ENCODE measurements around the gene CCL2. TPM values are rescaled to one million over a fixed set of nuclear protein-coding genes. Genes with fewer than 3 reads are reported as not detected.

CCL2 gene
- total and polyA plus RNA-seq, 2 donors (not counting 1 experiment from before 2014, with no cell fraction given) = 4.4 TPM; not detected in 1

DNA sequence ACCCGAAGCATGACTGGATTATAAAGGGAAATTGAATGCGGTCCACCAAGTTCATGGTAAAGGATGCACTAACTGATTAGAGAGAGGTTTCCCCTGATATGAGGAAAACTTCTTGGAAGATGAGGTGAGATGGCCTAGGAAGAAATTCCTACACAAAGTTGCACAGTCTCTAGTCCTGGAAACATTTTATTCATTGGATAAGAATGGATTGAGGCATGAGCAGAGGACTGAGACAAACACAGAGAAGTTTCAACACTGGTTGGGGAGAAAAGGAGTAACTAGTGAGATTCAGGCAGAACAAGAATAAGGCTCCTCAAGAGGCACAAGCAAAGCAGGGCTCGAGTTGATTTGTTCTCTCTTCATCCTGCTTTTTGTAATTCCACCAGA lies 2.0 kb upstream of the CCL2 start:
- no peak for TF ChIP-seq EZH2 (IDR thresholded peaks at IDR 0.05; ENCODE audit: borderline replicate concordance, insufficient read depth, low read depth, low read length, poor library complexity, severe bottlenecking)
- TF ChIP-seq, protein P1, sequence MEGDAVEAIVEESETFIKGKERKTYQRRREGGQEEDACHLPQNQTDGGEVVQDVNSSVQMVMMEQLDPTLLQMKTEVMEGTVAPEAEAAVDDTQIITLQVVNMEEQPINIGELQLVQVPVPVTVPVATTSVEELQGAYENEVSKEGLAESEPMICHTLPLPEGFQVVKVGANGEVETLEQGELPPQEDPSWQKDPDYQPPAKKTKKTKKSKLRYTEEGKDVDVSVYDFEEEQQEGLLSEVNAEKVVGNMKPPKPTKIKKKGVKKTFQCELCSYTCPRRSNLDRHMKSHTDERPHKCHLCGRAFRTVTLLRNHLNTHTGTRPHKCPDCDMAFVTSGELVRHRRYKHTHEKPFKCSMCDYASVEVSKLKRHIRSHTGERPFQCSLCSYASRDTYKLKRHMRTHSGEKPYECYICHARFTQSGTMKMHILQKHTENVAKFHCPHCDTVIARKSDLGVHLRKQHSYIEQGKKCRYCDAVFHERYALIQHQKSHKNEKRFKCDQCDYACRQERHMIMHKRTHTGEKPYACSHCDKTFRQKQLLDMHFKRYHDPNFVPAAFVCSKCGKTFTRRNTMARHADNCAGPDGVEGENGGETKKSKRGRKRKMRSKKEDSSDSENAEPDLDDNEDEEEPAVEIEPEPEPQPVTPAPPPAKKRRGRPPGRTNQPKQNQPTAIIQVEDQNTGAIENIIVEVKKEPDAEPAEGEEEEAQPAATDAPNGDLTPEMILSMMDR (IDR thresholded peaks at IDR 0.05) = no peak
- no peak overlapping the region for H3K27ac Mint-ChIP-seq
- POLR2A ChIA-PET = no interaction called here
- CTCF ChIA-PET = no interaction called here
- no peak overlapping the region for H2AFZ ChIP-seq (ENCODE audit: insufficient read depth, low read depth, low read length, poor library complexity, severe bottlenecking)
- no peak for DNase-seq
- H3K27me3 ChIP-seq (replicated peaks in 1 of 4; ENCODE audit: control extremely low read depth in 1 of 4, control insufficient read depth in 3 of 4, insufficient read depth in 4 of 4, low read length in 3 of 4) = peaks cover 0 to 29% (median 15%) of the 10 kb centered on the region in 4 experiments
- H3K4me2 ChIP-seq (replicated peaks; ENCODE audit: low read depth, low read length, poor library complexity, severe bottlenecking) = no peak overlapping the region
- peaks cover 46% of the 10 kb centered on the region for H3K27me3 Mint-ChIP-seq
- H3K9me3 ChIP-seq (ENCODE audit: control extremely low read depth in 1 of 3, control insufficient read depth in 2 of 3, insufficient read depth in 1 of 3, low read length in 2 of 3) = no peaks in the 10 kb centered on the region
- no peak overlapping the region for H3K4me3 Mint-ChIP-seq
- 89% methylated on average over 3 of the region's 3 CpGs for WGBS (ENCODE audit: insufficient coverage)
- intact Hi-C loops (cut with micrococcal nuclease) = no loop called here
- no peak for ATAC-seq (ENCODE audit: low read depth)
- no peaks in the 10 kb centered on the region for H4K20me1 ChIP-seq (ENCODE audit: control insufficient read depth, insufficient read depth, low read length, poor library complexity, severe bottlenecking)
- H3K4me1 ChIP-seq (ENCODE audit: control insufficient read depth in 2 of 2, insufficient read depth in 2 of 2, low read length in 2 of 2) = peaks cover 10 to 14% of the 10 kb centered on the region in 2 donors
- H3K9me3 Mint-ChIP-seq (ENCODE audit: insufficient read depth) = no peaks in the 10 kb centered on the region
- H3K4me1 Mint-ChIP-seq = peaks cover 9% of the 10 kb centered on the region
- no peak overlapping the region for H3K4me3 ChIP-seq (ENCODE audit: control extremely low read depth in 1 of 5, extremely low read depth in 1 of 5, insufficient read depth in 1 of 5, low read depth in 2 of 5, low read length in 4 of 5)
- H3K36me3 ChIP-seq (replicated peaks in 1 of 2; ENCODE audit: control extremely low read depth in 1 of 2, control insufficient read depth in 1 of 2, extremely low read depth in 1 of 2, insufficient read depth in 2 of 2, low read length in 1 of 2) = no peaks in the 10 kb centered on the region
- H3K79me2 ChIP-seq (ENCODE audit: control insufficient read depth, insufficient read depth, low read length) = no peaks in the 10 kb centered on the region
- no peak overlapping the region for H3K9ac ChIP-seq (ENCODE audit: low read length)
- H3K27ac ChIP-seq (ENCODE audit: low read length in 2 of 2) = no peak overlapping the region

DNA sequence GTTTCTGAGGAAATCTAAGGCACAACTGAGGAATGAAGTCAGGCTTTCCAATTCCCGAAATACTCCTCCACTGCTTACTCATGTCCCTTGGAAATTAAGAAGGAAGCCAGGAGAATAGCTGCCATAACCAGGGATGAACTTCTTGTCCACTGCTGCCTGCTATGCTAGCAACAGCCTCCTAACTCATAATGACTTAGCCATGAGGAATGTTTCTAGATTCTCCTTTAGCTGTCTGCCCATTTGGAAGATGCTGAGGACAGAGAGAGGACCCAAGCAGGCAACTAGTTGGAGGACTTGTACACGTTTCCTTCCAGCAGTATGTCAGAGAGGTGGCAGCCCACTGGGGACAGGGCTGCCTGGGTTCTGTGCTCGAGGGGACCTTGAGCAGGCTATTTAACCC lies 939 bp upstream of the CCL2 start:
- Histone ChIP-seq H2AFZ (ENCODE audit: insufficient read depth, low read depth, low read length, poor library complexity, severe bottlenecking) (no peak overlapping the region), H3K9me3 (ENCODE audit: control extremely low read depth in 1 of 3, control insufficient read depth in 2 of 3, insufficient read depth in 1 of 3, low read length in 2 of 3) (no peaks in the 10 kb centered on the region), H3K27me3 (replicated peaks in 1 of 4; ENCODE audit: control extremely low read depth in 1 of 4, control insufficient read depth in 3 of 4, insufficient read depth in 4 of 4, low read length in 3 of 4) (peaks cover 0 to 30% (median 18%) of the 10 kb centered on the region in 4 experiments), H4K20me1 (ENCODE audit: control insufficient read depth, insufficient read depth, low read length, poor library complexity, severe bottlenecking) (no peaks in the 10 kb centered on the region), H3K27ac (ENCODE audit: low read length in 2 of 2) (no peak overlapping the region), H3K9ac (ENCODE audit: low read length) (no peak overlapping the region), H3K36me3 (replicated peaks in 1 of 2; ENCODE audit: control extremely low read depth in 1 of 2, control insufficient read depth in 1 of 2, extremely low read depth in 1 of 2, insufficient read depth in 2 of 2, low read length in 1 of 2) (no peaks in the 10 kb centered on the region), H3K79me2 (ENCODE audit: control insufficient read depth, insufficient read depth, low read length) (no peaks in the 10 kb centered on the region), H3K4me3 (ENCODE audit: control extremely low read depth in 1 of 5, extremely low read depth in 1 of 5, insufficient read depth in 1 of 5, low read depth in 2 of 5, low read length in 4 of 5) (no peak overlapping the region), H3K4me1 (ENCODE audit: control insufficient read depth in 2 of 2, insufficient read depth in 2 of 2, low read length in 2 of 2) (peaks cover 10 to 14% of the 10 kb centered on the region in 2 donors), H3K4me2 (replicated peaks; ENCODE audit: low read depth, low read length, poor library complexity, severe bottlenecking) (no peak overlapping the region)
- intact Hi-C loops (cut with micrococcal nuclease) = no loop called here
- DNase-seq = no peak
- no peaks in the 10 kb centered on the region for H3K9me3 Mint-ChIP-seq (ENCODE audit: insufficient read depth)
- H3K27me3 Mint-ChIP-seq = peaks cover 42% of the 10 kb centered on the region
- no peak for ATAC-seq (ENCODE audit: low read depth)
- WGBS (ENCODE audit: insufficient coverage) = 80% methylated on average over 1 of the region's 3 CpGs
- POLR2A ChIA-PET = no interaction called here
- H3K4me3 Mint-ChIP-seq = no peak overlapping the region
- peaks cover 9% of the 10 kb centered on the region for H3K4me1 Mint-ChIP-seq
- TF ChIP-seq, protein P1 (IDR thresholded peaks at IDR 0.05) = no peak
- no peak for TF ChIP-seq EZH2 (IDR thresholded peaks at IDR 0.05; ENCODE audit: borderline replicate concordance, insufficient read depth, low read depth, low read length, poor library complexity, severe bottlenecking)
- CTCF ChIA-PET = no interaction called here
- H3K27ac Mint-ChIP-seq = no peak overlapping the region

Measured in B cell (primary cell).